SK-N-SH treated with all-trans-retinoic acid at 6 μM for 48 hours (cell line): ENCODE data around the gene SLC44A5.
A peak's percentile ranks its signal among the peaks of the same experiment; 100 is the strongest.

Source experiments
- ATAC-seq: fragments of 200-7000 bp; cut with Tn5 transposase; 3 replicates; pipeline ENCODE4 v1.9.1; 2020; ENCODE audit warnings: mild to moderate bottlenecking, moderate library complexity
- ARNTL ChIP-seq: fragments of 450-650 bp; formaldehyde crosslinking; IDR thresholded peaks from 2 replicates; pipeline ENCODE4 v1.5.0; 2020; ENCODE audit warnings: low read depth, mild to moderate bottlenecking, moderate library complexity, borderline replicate concordance
- BACH2 ChIP-seq: fragments of 250-450 bp; sonication (Bioruptor Pico); IDR thresholded peaks from 2 replicates; pipeline ENCODE4 v1.9.0; 2021; ENCODE audit warnings: mild to moderate bottlenecking, borderline replicate concordance
- CSDC2 ChIP-seq: fragments of 250-450 bp; sonication (Bioruptor Pico); IDR thresholded peaks from 2 replicates; pipeline ENCODE4 v1.5.0; 2020; ENCODE audit warnings: mild to moderate bottlenecking, moderate library complexity
- ESRRG ChIP-seq: fragments of 250-450 bp; sonication (Bioruptor Pico); IDR thresholded peaks from 2 replicates; pipeline ENCODE4 v1.6.1; 2021; ENCODE audit warnings: mild to moderate bottlenecking
- GLIS3 ChIP-seq: fragments of 250-450 bp; sonication (Bioruptor Pico); IDR thresholded peaks from 2 replicates; pipeline ENCODE4 v1.5.0; 2020; ENCODE audit warnings: mild to moderate bottlenecking, moderate library complexity
- ISL1 ChIP-seq: fragments of 250-450 bp; sonication (Bioruptor Pico); IDR thresholded peaks from 2 replicates; pipeline ENCODE4 v2.1.2; 2022; ENCODE audit warnings: mild to moderate bottlenecking, moderate library complexity
- OSR1 ChIP-seq: fragments of 250-450 bp; sonication (Bioruptor Pico); IDR thresholded peaks from 2 replicates; pipeline ENCODE4 v1.8.0; 2022; ENCODE audit warnings: moderate library complexity, mild to moderate bottlenecking, inconsistent platforms
- PPARA ChIP-seq: fragments of 250-450 bp; sonication (Bioruptor Pico); IDR thresholded peaks from 2 replicates; pipeline ENCODE4 v1.5.0; 2020; ENCODE audit warnings: mild to moderate bottlenecking, borderline replicate concordance
- RARB ChIP-seq: fragments of 250-450 bp; sonication (Bioruptor Pico); IDR thresholded peaks from 2 replicates; pipeline ENCODE4 v1.8.0; 2021; ENCODE audit warnings: mild to moderate bottlenecking, moderate library complexity
- SNAI2 ChIP-seq: fragments of 250-450 bp; sonication (Bioruptor Pico); IDR thresholded peaks from 2 replicates; pipeline ENCODE4 v1.5.0; 2020; ENCODE audit warnings: mild to moderate bottlenecking, moderate library complexity
- TCF4 ChIP-seq: fragments of 250-450 bp; sonication (Bioruptor Pico); IDR thresholded peaks from 2 replicates; pipeline ENCODE4 v1.8.0; 2021; ENCODE audit warnings: mild to moderate bottlenecking, moderate library complexity, borderline replicate concordance
- TOX ChIP-seq: fragments of 250-450 bp; sonication (Bioruptor Pico); IDR thresholded peaks from 2 replicates; pipeline ENCODE4 v1.8.0; 2021; ENCODE audit warnings: mild to moderate bottlenecking, moderate library complexity, borderline replicate concordance
- ZC3H10 ChIP-seq: fragments of 250-450 bp; sonication (Bioruptor Pico); IDR thresholded peaks from 2 replicates; pipeline ENCODE4 v1.5.1; 2021; ENCODE audit warnings: mild to moderate bottlenecking, moderate library complexity
- ZFP3 ChIP-seq: fragments of 250-450 bp; sonication (Bioruptor Pico); IDR thresholded peaks from 2 replicates; pipeline ENCODE4 v1.5.0; 2020; ENCODE audit warnings: mild to moderate bottlenecking, moderate library complexity
- ZFP30 ChIP-seq: fragments of 450-650 bp; formaldehyde crosslinking; IDR thresholded peaks from 2 replicates; pipeline ENCODE4 v1.5.0; 2022; ENCODE audit warnings: mild to moderate bottlenecking, moderate library complexity
- ZNF70 ChIP-seq: fragments of 450-650 bp; formaldehyde crosslinking; IDR thresholded peaks from 2 replicates; pipeline ENCODE4 v1.5.0; 2020; ENCODE audit warnings: mild to moderate bottlenecking, moderate library complexity
- ZNF8 ChIP-seq: fragments of 450-650 bp; formaldehyde crosslinking; IDR thresholded peaks from 2 replicates; pipeline ENCODE4 v1.5.0; 2020; ENCODE audit warnings: mild to moderate bottlenecking, moderate library complexity
- TF ChIP-seq, protein P1 (sequence below): fragments of 250-450 bp; sonication (Bioruptor Pico); IDR thresholded peaks from 2 replicates; pipeline ENCODE4 v1.5.1; 2020; ENCODE audit warnings: low read depth, mild to moderate bottlenecking, moderate library complexity
- TF ChIP-seq, protein P2 (sequence below): fragments of 250-450 bp; sonication (Bioruptor Pico); IDR thresholded peaks from 2 replicates; pipeline ENCODE4 v1.5.1; 2021; ENCODE audit warnings: mild to moderate bottlenecking, moderate library complexity
- TF ChIP-seq, protein P3 (sequence below): fragments of 250-450 bp; sonication (Bioruptor Pico); IDR thresholded peaks from 2 replicates; pipeline ENCODE4 v1.5.0; 2020; ENCODE audit warnings: mild to moderate bottlenecking, moderate library complexity
- TF ChIP-seq, protein P4 (sequence below): fragments of 250-450 bp; sonication (Bioruptor Pico); IDR thresholded peaks from 2 replicates; pipeline ENCODE4 v1.8.0; 2021; ENCODE audit warnings: low read depth, mild to moderate bottlenecking, moderate library complexity, borderline replicate concordance

SLC44A5 gene

DNA sequence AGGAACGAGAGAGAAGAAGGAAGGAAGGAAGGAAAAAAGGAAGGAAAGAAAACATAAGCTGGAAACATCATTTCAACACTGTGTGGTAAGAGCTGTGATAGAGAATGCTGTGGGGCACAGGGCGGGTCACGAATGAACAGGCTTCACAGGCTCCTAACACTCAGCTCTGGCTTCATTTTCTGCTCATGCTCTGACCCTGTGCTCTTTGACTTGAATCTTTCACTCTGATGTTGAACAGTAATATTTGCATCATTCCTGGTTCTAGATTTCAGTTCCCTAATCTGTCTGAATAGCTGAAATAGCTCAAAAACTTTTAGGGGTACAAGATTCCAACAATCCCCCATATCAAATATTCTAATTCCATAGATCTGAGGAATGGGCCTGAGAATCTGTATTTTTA lies 269.4 kb downstream of the SLC44A5 start:
- no peak for ATAC-seq
- no peak for TF ChIP-seq ZNF70 (CRISPR knock-in tag)

DNA sequence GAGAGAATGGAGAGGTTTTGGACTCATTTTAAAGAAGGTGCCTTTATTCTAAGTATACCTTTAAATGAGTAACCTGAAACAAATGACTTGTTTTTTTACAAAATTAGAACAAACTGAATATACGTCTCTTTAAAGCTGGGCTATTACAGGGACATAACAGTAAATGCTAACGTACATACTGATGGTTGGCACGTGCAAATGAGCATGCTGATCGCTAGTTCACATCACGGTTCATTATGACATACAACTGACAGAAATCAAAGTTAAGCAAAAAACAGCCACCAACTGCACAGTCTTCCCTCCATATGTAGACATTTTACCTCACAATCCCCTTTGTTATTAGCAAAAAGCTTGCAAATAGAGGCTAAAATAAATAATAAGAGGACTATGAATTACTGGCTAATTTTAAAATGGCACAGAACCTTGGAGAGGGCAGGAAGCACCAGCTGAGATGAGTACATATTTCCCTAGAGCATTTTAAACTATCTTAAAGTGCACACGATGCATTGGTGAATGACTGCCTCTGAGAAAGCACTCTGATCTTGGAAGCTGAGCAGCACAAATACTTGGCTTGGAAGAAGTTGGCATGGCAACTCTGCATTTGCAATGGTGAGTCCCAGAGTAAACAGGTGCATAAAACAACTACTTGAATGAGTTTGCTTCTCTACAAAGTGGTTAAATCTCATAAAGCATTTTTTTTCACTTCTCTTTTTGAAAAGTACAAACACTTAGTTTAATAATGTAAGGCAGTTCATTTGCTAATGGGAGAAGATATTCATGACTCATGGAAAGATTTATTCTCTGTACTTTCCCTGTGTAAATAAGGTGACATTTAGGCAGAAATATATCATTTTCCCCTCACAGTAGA lies 272.1 kb downstream of the SLC44A5 start:
- TF ChIP-seq ZC3H10 (CRISPR knock-in tag) = peak; percentile 67; the same call in 1 of the 2 replicates
- peak; percentile 58; the same call in 1 of the 2 replicates for TF ChIP-seq TOX
- TF ChIP-seq ISL1 (CRISPR knock-in tag) = peak; percentile 73
- TF ChIP-seq ESRRG = no peak
- TF ChIP-seq, protein P1, sequence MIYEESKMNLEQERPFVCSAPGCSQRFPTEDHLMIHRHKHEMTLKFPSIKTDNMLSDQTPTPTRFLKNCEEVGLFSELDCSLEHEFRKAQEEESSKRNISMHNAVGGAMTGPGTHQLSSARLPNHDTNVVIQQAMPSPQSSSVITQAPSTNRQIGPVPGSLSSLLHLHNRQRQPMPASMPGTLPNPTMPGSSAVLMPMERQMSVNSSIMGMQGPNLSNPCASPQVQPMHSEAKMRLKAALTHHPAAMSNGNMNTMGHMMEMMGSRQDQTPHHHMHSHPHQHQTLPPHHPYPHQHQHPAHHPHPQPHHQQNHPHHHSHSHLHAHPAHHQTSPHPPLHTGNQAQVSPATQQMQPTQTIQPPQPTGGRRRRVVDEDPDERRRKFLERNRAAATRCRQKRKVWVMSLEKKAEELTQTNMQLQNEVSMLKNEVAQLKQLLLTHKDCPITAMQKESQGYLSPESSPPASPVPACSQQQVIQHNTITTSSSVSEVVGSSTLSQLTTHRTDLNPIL (CRISPR knock-in tag) = no peak
- TF ChIP-seq TCF4 (CRISPR knock-in tag) = no peak
- TF ChIP-seq CSDC2 (CRISPR knock-in tag) = no peak
- no peak for TF ChIP-seq BACH2

DNA sequence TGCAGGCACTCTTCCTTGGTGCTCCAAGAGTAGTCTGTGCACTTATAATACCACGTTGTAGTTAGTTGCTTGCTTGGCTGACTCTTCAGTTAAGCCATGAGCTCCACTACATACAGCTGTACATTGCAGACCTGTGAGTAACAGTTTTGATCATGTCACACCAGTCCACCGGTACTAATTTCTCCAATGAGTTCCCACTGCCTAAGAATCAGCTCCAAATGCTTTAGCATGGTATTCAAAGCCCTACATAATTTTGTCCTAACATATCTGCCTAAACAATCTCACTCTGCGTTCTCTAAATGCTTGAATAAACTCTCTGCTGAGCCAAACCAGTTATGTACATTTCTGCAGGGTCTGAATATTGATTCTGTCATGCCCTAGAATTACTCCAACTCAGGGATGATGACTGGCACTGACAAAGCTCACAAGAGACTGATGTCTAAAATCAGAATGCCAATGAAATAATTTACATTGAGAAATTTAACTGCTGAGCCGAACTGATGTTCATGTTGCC lies 276.0 kb downstream of the SLC44A5 start:
- no peak for ATAC-seq
- TF ChIP-seq ZNF8 (CRISPR knock-in tag) = no peak

More for the DNA sequence above, 272.1 kb downstream of the SLC44A5 start:
- peak; percentile 63 for ATAC-seq

DNA sequence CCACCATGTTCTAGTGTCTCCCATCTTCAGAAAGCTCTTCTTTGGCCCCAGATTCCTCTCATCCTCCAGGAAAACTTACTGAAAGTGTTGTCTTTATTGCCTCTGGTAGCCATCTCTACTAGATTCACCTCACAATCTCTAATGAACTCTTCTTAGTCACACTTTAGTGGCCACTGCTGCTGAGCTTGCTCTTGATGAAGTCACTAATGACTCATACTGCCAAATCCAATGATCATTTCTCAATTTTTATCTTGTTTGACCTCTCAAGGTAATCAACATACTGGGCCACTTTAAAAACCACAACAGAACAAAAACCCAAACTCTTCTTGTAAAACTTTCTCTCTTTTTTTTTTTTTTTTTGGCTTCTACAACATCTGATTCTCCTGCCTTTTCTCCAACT lies 280.3 kb downstream of the SLC44A5 start:
- no peak; the same call in 2 of the 3 replicates for ATAC-seq
- TF ChIP-seq PPARA (CRISPR knock-in tag) (no peak), RARB (CRISPR knock-in tag) (no peak), ZFP3 (no peak), OSR1 (CRISPR knock-in tag) (no peak), BACH2 (no peak), CSDC2 (CRISPR knock-in tag) (no peak), ZNF8 (CRISPR knock-in tag) (no peak)

DNA sequence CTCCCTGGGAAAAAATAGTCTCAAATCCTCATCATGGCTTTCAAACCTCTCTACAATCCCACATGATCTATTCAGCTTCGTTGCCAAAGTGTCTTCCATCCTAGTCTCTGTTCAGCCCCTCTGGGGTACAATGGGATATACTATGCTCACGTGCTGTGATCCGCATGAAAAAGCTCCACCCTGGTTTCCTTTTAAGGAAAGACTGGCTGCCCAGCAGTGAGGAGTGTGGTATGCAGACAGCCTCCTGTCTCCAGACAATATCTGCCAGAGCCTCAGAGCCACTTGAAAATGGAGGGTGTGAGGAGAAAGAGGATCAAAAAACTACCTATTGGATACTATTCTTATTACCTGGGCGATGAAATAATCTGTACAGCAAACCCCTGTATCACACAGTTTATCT lies 282.2 kb downstream of the SLC44A5 start:
- no peak for ATAC-seq
- no peak for TF ChIP-seq ZNF70 (CRISPR knock-in tag)
- TF ChIP-seq, protein P2, sequence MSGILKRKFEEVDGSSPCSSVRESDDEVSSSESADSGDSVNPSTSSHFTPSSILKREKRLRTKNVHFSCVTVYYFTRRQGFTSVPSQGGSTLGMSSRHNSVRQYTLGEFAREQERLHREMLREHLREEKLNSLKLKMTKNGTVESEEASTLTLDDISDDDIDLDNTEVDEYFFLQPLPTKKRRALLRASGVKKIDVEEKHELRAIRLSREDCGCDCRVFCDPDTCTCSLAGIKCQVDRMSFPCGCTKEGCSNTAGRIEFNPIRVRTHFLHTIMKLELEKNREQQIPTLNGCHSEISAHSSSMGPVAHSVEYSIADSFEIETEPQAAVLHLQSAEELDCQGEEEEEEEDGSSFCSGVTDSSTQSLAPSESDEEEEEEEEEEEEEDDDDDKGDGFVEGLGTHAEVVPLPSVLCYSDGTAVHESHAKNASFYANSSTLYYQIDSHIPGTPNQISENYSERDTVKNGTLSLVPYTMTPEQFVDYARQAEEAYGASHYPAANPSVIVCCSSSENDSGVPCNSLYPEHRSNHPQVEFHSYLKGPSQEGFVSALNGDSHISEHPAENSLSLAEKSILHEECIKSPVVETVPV (CRISPR knock-in tag) = no peak
- TF ChIP-seq, protein P3, sequence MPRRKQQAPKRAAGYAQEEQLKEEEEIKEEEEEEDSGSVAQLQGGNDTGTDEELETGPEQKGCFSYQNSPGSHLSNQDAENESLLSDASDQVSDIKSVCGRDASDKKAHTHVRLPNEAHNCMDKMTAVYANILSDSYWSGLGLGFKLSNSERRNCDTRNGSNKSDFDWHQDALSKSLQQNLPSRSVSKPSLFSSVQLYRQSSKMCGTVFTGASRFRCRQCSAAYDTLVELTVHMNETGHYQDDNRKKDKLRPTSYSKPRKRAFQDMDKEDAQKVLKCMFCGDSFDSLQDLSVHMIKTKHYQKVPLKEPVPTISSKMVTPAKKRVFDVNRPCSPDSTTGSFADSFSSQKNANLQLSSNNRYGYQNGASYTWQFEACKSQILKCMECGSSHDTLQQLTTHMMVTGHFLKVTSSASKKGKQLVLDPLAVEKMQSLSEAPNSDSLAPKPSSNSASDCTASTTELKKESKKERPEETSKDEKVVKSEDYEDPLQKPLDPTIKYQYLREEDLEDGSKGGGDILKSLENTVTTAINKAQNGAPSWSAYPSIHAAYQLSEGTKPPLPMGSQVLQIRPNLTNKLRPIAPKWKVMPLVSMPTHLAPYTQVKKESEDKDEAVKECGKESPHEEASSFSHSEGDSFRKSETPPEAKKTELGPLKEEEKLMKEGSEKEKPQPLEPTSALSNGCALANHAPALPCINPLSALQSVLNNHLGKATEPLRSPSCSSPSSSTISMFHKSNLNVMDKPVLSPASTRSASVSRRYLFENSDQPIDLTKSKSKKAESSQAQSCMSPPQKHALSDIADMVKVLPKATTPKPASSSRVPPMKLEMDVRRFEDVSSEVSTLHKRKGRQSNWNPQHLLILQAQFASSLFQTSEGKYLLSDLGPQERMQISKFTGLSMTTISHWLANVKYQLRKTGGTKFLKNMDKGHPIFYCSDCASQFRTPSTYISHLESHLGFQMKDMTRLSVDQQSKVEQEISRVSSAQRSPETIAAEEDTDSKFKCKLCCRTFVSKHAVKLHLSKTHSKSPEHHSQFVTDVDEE (CRISPR knock-in tag) = no peak
- no peak for TF ChIP-seq ZFP30 (CRISPR knock-in tag)
- TF ChIP-seq, protein P1 (CRISPR knock-in tag) = no peak
- no peak for TF ChIP-seq SNAI2
- TF ChIP-seq TCF4 (CRISPR knock-in tag) = no peak
- no peak for TF ChIP-seq GLIS3 (CRISPR knock-in tag)
- TF ChIP-seq PPARA (CRISPR knock-in tag) = no peak
- TF ChIP-seq TOX = no peak
- no peak for TF ChIP-seq BACH2
- TF ChIP-seq, protein P4, sequence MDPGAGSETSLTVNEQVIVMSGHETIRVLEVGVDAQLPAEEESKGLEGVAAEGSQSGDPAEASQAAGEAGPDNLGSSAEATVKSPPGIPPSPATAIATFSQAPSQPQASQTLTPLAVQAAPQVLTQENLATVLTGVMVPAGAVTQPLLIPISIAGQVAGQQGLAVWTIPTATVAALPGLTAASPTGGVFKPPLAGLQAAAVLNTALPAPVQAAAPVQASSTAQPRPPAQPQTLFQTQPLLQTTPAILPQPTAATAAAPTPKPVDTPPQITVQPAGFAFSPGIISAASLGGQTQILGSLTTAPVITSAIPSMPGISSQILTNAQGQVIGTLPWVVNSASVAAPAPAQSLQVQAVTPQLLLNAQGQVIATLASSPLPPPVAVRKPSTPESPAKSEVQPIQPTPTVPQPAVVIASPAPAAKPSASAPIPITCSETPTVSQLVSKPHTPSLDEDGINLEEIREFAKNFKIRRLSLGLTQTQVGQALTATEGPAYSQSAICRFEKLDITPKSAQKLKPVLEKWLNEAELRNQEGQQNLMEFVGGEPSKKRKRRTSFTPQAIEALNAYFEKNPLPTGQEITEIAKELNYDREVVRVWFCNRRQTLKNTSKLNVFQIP (CRISPR knock-in tag) = no peak
- no peak for TF ChIP-seq ZNF8 (CRISPR knock-in tag)
- TF ChIP-seq ARNTL = no peak
- no peak for TF ChIP-seq OSR1 (CRISPR knock-in tag)
